HCT116 (cell line): ENCODE data around the gene NRP1. TPM values are rescaled to one million over a fixed set of nuclear protein-coding genes. Genes with fewer than 3 reads are reported as not detected.

Experiments
- ATAC-seq: fragments of 200-7000 bp; cut with Tn5 transposase; 2 replicates; pipeline ENCODE4 v1.9.1; 2020; ENCODE audit warnings: mild to moderate bottlenecking, moderate library complexity
- BruUV-seq: library from RNA; stranded (reverse); fragments of 400-500 nt; replicated peaks from 2 replicates; lab custom pipeline; 2021; lab: Mats Ljungman, UMichigan
- CTCF ChIA-PET: fragments of 300-600 bp; sonication (Branson Sonifier 250); formaldehyde crosslinking; loops from one replicate; lab custom pipeline; 2021; ENCODE audit warnings: antibody characterized with exemption; lab: Charles Lee
- POLR2A ChIA-PET: fragments of 300-600, 350-600 bp; sonication (Branson Sonifier 250); formaldehyde crosslinking; loops from one replicate; lab custom pipeline; 2021; ENCODE audit warnings: antibody characterized with exemption; lab: Charles Lee
- RAD21 ChIA-PET, 2 experiments: fragments of 300-600 bp; sonication (Branson Sonifier 250); formaldehyde crosslinking; loops; one replicate each; lab custom pipeline; 2023; ENCODE audit warnings: low total read pairs in 2 of 2; ENCODE audit not compliant: uncharacterized antibody in 2 of 2, unreplicated experiment in 2 of 2, low non-redundant PET in 1 of 2; lab: Charles Lee
- DNase-seq: peaks from one replicate; pipeline ENCODE4 v3.0.0-alpha.2; 2010; ENCODE audit warnings: low read depth, low spot score
- H2AFZ ChIP-seq: fragments of 200-600 bp; shearing (Covaris generic), sonication (generic); 2 replicates; pipeline ENCODE4 v1.6.1; 2017; ENCODE audit warnings: low read depth, mixed run types, mixed read lengths, antibody characterized with exemption, low read length; ENCODE audit not compliant: poor library complexity, severe bottlenecking
- H3K27ac ChIP-seq: 2 replicates; pipeline ENCODE4 v1.5.1; 2012; ENCODE audit warnings: low read depth, low read length
- H3K27me3 ChIP-seq: fragments of 200-600 bp; sonication (generic); 2 replicates; pipeline ENCODE4 v1.6.1; 2016; ENCODE audit warnings: mixed run types, low read length, mixed read lengths; ENCODE audit not compliant: insufficient read depth
- H3K36me3 ChIP-seq, 2 experiments: fragments of 200-500 bp in 1 of 2; fragments of 200-600 bp in 1 of 2; sonication (Bioruptor generic) in 1 of 2; sonication (generic) in 1 of 2; 2 replicates each; pipeline versions ENCODE4 v1.5.1 to v1.6.1; 2014 to 2016; ENCODE audit warnings: low read length in 2 of 2, inconsistent platforms in 1 of 2, mixed read lengths in 1 of 2, mixed run types in 1 of 2; ENCODE audit not compliant: insufficient read depth in 2 of 2, control insufficient read depth in 1 of 2
- H3K4me1 ChIP-seq, 2 experiments: fragments of 200-600 bp in 1 of 2; sonication (generic) in 1 of 2; 2 replicates each; pipeline versions ENCODE4 v1.5.1 to v1.6.1; 2012 to 2017; ENCODE audit warnings: low read length in 2 of 2, inconsistent platforms in 1 of 2, mild to moderate bottlenecking in 1 of 2, mixed read lengths in 1 of 2, mixed run types in 1 of 2, moderate library complexity in 1 of 2; ENCODE audit not compliant: insufficient read depth in 2 of 2, control insufficient read depth in 1 of 2
- H3K4me2 ChIP-seq: fragments of 200-600 bp; sonication (generic); 2 replicates; pipeline ENCODE4 v1.6.1; 2017; ENCODE audit warnings: mixed run types, low read length, mixed read lengths
- H3K4me3 ChIP-seq, 2 experiments: fragments of 200-600 bp in 1 of 2; sonication (generic) in 1 of 2; replicated peaks in 1 of 2; 2 replicates each; pipeline ENCODE4 v1.5.1; 2011 to 2016; ENCODE audit warnings: low read length in 2 of 2, control low read depth in 1 of 2, low read depth in 1 of 2, mild to moderate bottlenecking in 1 of 2, mixed read lengths in 1 of 2, mixed run types in 1 of 2
- H3K79me2 ChIP-seq: fragments of 200-600 bp; sonication (generic); 2 replicates; pipeline ENCODE4 v1.6.1; 2017; ENCODE audit warnings: mild to moderate bottlenecking, mixed run types, low read length, moderate library complexity, mixed read lengths; ENCODE audit not compliant: insufficient read depth
- H3K9ac ChIP-seq: fragments of 200-600 bp; sonication (generic); 2 replicates; pipeline ENCODE4 v1.6.1; 2016; ENCODE audit warnings: low read length, mixed read lengths
- H3K9me2 ChIP-seq: fragments of 200-600 bp; sonication (generic), shearing (Covaris generic); 2 replicates; pipeline ENCODE4 v1.6.1; 2017; ENCODE audit warnings: mixed run types, mild to moderate bottlenecking, moderate library complexity; ENCODE audit not compliant: insufficient read depth
- H3K9me3 ChIP-seq, 2 experiments: fragments of 200-500 bp in 1 of 2; fragments of 200-600 bp in 1 of 2; sonication (Bioruptor generic) in 1 of 2; sonication (generic) in 1 of 2; 2 replicates each; pipeline ENCODE4 v1.6.1; 2014 to 2017; ENCODE audit warnings: low read length in 2 of 2, mixed read lengths in 2 of 2, inconsistent platforms in 1 of 2, low read depth in 1 of 2, mild to moderate bottlenecking in 1 of 2, mixed run types in 1 of 2, moderate library complexity in 1 of 2; ENCODE audit not compliant: control insufficient read depth in 1 of 2, insufficient read depth in 1 of 2
- H4K20me1 ChIP-seq: fragments of 200-600 bp; sonication (generic), shearing (Covaris generic); 2 replicates; pipeline ENCODE4 v1.6.1; 2017; ENCODE audit warnings: mixed run types, mild to moderate bottlenecking, moderate library complexity; ENCODE audit not compliant: insufficient read depth
- EGR1 ChIP-seq: IDR thresholded peaks from 2 replicates; pipeline ENCODE4 v1.6.1; 2012; ENCODE audit warnings: low read depth
- EZH2 ChIP-seq: fragments of 200-600 bp; sonication (generic); IDR thresholded peaks from 2 replicates; pipeline ENCODE4 v1.6.1; 2017; ENCODE audit warnings: antibody characterized with exemption, mixed run types
- EZH2phosphoT487 ChIP-seq: fragments of 200-600 bp; IDR thresholded peaks from 2 replicates; pipeline ENCODE4 v1.6.1; 2018; ENCODE audit warnings: antibody characterized with exemption, borderline replicate concordance
- POLR2A ChIP-seq: IDR thresholded peaks from 2 replicates; pipeline ENCODE4 v1.7.0; 2011; ENCODE audit warnings: borderline replicate concordance; ENCODE audit not compliant: insufficient read depth, insufficient read length; ENCODE audit errors: extremely low read depth
- POLR2AphosphoS5 ChIP-seq: IDR thresholded peaks from 2 replicates; pipeline ENCODE4 v1.6.1; 2011; ENCODE audit warnings: mild to moderate bottlenecking, low read depth, low read length, moderate library complexity
- RAD21 ChIP-seq: IDR thresholded peaks from 2 replicates; pipeline ENCODE4 v1.6.1; 2012; ENCODE audit warnings: low read depth, mild to moderate bottlenecking
- SIN3A ChIP-seq: IDR thresholded peaks from 2 replicates; pipeline ENCODE4 v1.6.1; 2012; ENCODE audit warnings: low read depth
- TCF7L2 ChIP-seq: IDR thresholded peaks from 2 replicates; pipeline ENCODE4 v1.7.0; 2011; ENCODE audit warnings: borderline replicate concordance, inconsistent platforms; ENCODE audit not compliant: insufficient read depth, insufficient read length; ENCODE audit errors: extremely low read depth
- ZFX ChIP-seq: fragments of 450-650 bp; IDR thresholded peaks from 2 replicates; pipeline ENCODE4 v1.6.1; 2017
- ZNF274 ChIP-seq: fragments of 200-500 bp; sonication (Bioruptor generic); IDR thresholded peaks from 2 replicates; pipeline ENCODE4 v1.6.1; 2014; ENCODE audit warnings: mild to moderate bottlenecking, low read depth, low read length, inconsistent platforms
- intact Hi-C: fragments of 100-400 bp; cut with micrococcal nuclease; formaldehyde crosslinking; loops from 2 replicates; pipeline ENCODE4 v1.10.0; 2022
- total RNA-seq: library from RNA; stranded (reverse); gene quantifications from one replicate; pipeline ENCODE4 v1.2.1, GENCODE V29; 2021; ENCODE audit not compliant: unreplicated experiment
- TF ChIP-seq, protein P1 (sequence below): IDR thresholded peaks from 2 replicates; pipeline ENCODE4 v1.6.1; 2012
- TF ChIP-seq, protein P2 (sequence below): IDR thresholded peaks from 2 replicates; pipeline ENCODE4 v1.6.1; 2012; ENCODE audit warnings: low read depth
- TF ChIP-seq, protein P3 (sequence below): IDR thresholded peaks from 2 replicates; pipeline ENCODE4 v1.6.1; 2011; ENCODE audit warnings: mild to moderate bottlenecking, low read length, moderate library complexity; ENCODE audit not compliant: insufficient replicate concordance; ENCODE audit errors: extremely low read depth
- TF ChIP-seq, protein P4 (sequence below), 3 experiments: fragments of 200-600 bp in 1 of 3; sonication (generic) in 1 of 3; IDR thresholded peaks in 2 of 3; conservative IDR thresholded peaks in 1 of 3; 2 replicates each; pipeline ENCODE4 v1.5.1; 2012 to 2017; ENCODE audit warnings: low read depth in 2 of 3, low read length in 2 of 3, antibody characterized with exemption in 1 of 3, borderline replicate concordance in 1 of 3, control low read depth in 1 of 3, mild to moderate bottlenecking in 1 of 3, mixed read lengths in 1 of 3, mixed run types in 1 of 3, moderate library complexity in 1 of 3; ENCODE audit not compliant: insufficient read depth in 1 of 3
- TF ChIP-seq, protein P5 (sequence below): IDR thresholded peaks from 2 replicates; pipeline ENCODE4 v1.6.1; 2012

The NRP1 gene
- total RNA-seq, 1 experiment from 2014 or later, result 3.8 TPM

DNA sequence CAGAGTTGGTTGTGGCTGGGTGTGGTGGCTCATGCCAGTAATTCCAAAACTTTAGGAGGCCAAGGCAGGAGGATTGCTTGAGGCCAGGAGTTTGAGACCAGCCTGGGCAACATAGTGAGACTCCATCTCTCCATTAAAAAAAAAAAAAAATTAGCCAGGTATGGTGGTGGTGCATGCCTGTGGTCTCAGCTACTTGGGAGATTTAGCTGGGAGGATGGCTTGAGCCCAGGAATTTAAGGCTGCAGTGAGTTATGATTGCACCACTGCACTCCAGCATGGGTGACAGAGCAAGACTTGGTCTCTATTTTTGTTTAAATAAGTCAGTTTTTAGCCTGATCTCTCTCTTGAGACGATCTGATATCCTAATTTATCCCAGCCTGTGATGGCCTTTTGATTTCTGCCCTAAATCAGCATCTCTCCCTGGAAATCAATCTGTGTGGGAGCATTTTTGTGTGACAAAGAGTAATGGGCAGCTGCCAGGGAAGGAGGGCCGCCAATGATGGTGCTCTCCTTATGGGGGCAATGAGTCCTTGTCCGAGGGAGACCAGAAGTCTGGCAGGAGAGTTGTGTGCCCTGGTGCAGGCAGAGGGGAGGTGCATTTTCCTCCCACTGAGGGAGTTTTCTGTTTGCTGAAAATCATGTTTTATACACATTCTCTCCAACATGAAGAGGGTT lies 111.0 kb downstream of the NRP1 start:
- H3K4me2 ChIP-seq, result no peak overlapping the region
- no TSS peak for BruUV-seq
- H3K9ac ChIP-seq, result no peak overlapping the region
- CTCF ChIA-PET, result no interaction called here
- H4K20me1 ChIP-seq, result no peaks in the 10 kb centered on the region
- POLR2A ChIA-PET, result no interaction called here
- DNase-seq (no peak), ATAC-seq (no peak)
- H3K36me3 ChIP-seq, result no peaks in the 10 kb centered on the region
- no peak overlapping the region for H3K27ac ChIP-seq
- H3K9me3 ChIP-seq, result no peaks in the 10 kb centered on the region
- H3K27me3 ChIP-seq, result no peaks in the 10 kb centered on the region
- intact Hi-C loops, result no loop called here
- H3K4me3 ChIP-seq, result no peak overlapping the region
- H2AFZ ChIP-seq, result no peak overlapping the region
- H3K9me2 ChIP-seq, result no peaks in the 10 kb centered on the region
- RAD21 ChIA-PET, result no interaction called here
- H3K79me2 ChIP-seq, result no peaks in the 10 kb centered on the region
- H3K4me1 ChIP-seq, result no peaks in the 10 kb centered on the region
- no peak for TF ChIP-seq POLR2A
- TF ChIP-seq EZH2phosphoT487, result no peak
- no peak for TF ChIP-seq RAD21
- no peak for TF ChIP-seq POLR2AphosphoS5
- no peak for TF ChIP-seq SIN3A
- TF ChIP-seq, protein P1, sequence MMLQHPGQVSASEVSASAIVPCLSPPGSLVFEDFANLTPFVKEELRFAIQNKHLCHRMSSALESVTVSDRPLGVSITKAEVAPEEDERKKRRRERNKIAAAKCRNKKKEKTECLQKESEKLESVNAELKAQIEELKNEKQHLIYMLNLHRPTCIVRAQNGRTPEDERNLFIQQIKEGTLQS, result no peak
- no peak for TF ChIP-seq ZNF274
- TF ChIP-seq EGR1, result no peak
- no peak for TF ChIP-seq TCF7L2
- TF ChIP-seq, protein P2, sequence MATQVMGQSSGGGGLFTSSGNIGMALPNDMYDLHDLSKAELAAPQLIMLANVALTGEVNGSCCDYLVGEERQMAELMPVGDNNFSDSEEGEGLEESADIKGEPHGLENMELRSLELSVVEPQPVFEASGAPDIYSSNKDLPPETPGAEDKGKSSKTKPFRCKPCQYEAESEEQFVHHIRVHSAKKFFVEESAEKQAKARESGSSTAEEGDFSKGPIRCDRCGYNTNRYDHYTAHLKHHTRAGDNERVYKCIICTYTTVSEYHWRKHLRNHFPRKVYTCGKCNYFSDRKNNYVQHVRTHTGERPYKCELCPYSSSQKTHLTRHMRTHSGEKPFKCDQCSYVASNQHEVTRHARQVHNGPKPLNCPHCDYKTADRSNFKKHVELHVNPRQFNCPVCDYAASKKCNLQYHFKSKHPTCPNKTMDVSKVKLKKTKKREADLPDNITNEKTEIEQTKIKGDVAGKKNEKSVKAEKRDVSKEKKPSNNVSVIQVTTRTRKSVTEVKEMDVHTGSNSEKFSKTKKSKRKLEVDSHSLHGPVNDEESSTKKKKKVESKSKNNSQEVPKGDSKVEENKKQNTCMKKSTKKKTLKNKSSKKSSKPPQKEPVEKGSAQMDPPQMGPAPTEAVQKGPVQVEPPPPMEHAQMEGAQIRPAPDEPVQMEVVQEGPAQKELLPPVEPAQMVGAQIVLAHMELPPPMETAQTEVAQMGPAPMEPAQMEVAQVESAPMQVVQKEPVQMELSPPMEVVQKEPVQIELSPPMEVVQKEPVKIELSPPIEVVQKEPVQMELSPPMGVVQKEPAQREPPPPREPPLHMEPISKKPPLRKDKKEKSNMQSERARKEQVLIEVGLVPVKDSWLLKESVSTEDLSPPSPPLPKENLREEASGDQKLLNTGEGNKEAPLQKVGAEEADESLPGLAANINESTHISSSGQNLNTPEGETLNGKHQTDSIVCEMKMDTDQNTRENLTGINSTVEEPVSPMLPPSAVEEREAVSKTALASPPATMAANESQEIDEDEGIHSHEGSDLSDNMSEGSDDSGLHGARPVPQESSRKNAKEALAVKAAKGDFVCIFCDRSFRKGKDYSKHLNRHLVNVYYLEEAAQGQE, result no peak
- TF ChIP-seq, protein P3, sequence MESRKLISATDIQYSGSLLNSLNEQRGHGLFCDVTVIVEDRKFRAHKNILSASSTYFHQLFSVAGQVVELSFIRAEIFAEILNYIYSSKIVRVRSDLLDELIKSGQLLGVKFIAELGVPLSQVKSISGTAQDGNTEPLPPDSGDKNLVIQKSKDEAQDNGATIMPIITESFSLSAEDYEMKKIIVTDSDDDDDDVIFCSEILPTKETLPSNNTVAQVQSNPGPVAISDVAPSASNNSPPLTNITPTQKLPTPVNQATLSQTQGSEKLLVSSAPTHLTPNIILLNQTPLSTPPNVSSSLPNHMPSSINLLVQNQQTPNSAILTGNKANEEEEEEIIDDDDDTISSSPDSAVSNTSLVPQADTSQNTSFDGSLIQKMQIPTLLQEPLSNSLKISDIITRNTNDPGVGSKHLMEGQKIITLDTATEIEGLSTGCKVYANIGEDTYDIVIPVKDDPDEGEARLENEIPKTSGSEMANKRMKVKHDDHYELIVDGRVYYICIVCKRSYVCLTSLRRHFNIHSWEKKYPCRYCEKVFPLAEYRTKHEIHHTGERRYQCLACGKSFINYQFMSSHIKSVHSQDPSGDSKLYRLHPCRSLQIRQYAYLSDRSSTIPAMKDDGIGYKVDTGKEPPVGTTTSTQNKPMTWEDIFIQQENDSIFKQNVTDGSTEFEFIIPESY, result no peak
- no peak for TF ChIP-seq EZH2
- TF ChIP-seq, protein P4, sequence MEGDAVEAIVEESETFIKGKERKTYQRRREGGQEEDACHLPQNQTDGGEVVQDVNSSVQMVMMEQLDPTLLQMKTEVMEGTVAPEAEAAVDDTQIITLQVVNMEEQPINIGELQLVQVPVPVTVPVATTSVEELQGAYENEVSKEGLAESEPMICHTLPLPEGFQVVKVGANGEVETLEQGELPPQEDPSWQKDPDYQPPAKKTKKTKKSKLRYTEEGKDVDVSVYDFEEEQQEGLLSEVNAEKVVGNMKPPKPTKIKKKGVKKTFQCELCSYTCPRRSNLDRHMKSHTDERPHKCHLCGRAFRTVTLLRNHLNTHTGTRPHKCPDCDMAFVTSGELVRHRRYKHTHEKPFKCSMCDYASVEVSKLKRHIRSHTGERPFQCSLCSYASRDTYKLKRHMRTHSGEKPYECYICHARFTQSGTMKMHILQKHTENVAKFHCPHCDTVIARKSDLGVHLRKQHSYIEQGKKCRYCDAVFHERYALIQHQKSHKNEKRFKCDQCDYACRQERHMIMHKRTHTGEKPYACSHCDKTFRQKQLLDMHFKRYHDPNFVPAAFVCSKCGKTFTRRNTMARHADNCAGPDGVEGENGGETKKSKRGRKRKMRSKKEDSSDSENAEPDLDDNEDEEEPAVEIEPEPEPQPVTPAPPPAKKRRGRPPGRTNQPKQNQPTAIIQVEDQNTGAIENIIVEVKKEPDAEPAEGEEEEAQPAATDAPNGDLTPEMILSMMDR (IDR thresholded peaks at IDR 0.05 in 2 of 3, conservative IDR thresholded peaks at IDR 0.05 in 1 of 3; ENCODE audit: borderline replicate concordance in 1 of 3, insufficient read depth in 1 of 3, low read depth in 2 of 3, low read length in 2 of 3), result no peak
- no peak for TF ChIP-seq ZFX
- TF ChIP-seq, protein P5, sequence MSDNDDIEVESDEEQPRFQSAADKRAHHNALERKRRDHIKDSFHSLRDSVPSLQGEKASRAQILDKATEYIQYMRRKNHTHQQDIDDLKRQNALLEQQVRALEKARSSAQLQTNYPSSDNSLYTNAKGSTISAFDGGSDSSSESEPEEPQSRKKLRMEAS, result no peak
